ENCODE measurements around the gene KCNK6.

GRCh38 chr19:38277969-38278680 lies 41.5 kb upstream of the KCNK6 start:
- peak in 1 of 3 donors; percentile 7 for TF ChIP-seq POLR2A (IDR thresholded peaks at IDR 0.05)
- no peak for TF ChIP-seq CTCF (IDR thresholded peaks at IDR 0.05)

All from body of pancreas (tissue), 4 donors.